Bronchus fibroblast of lung (primary cell): ENCODE measurements around the gene MMP13. TPM values are rescaled to one million over a fixed set of nuclear protein-coding genes. Genes with fewer than 3 reads are reported as not detected.

ENCODE experiments used
- total RNA-seq: library from RNA; depleted of rRNA; stranded (reverse); fragments of >200 nt; gene quantifications from 2 replicates; pipeline ENCODE4 v1.2.3, GENCODE V29; 2015

The MMP13 gene
- not detected in 2 replicates for total RNA-seq

GRCh38 chr11:102955624-102956023, at the start of gene MMP13:
TSS of gene MMP13 (minus strand) at chr11:102955732. CDS start at chr11:102955705, 27 bp downstream.

Other genes starting within 250 kb of the MMP13 start
- gene MMP27, start 250.0 kb downstream of the MMP13 start, total RNA-seq: not detected in 2 replicates
- gene MMP8, start 230.8 kb downstream of the MMP13 start, total RNA-seq: not detected in 2 replicates
- gene MMP10, start 175.1 kb downstream of the MMP13 start, total RNA-seq: not detected in 2 replicates
- gene MMP1, start 157.6 kb downstream of the MMP13 start, total RNA-seq: 14.6 and 15.0 TPM in 2 replicates
- 0.15 TPM in 1 of 2 replicates, not detected in the other for gene MMP3, start 112.1 kb downstream of the MMP13 start, total RNA-seq
- gene MMP12, start 80.8 kb downstream of the MMP13 start, total RNA-seq: not detected in 2 replicates
- 99.0 and 104 TPM in 2 replicates for gene DCUN1D5, start 136.4 kb upstream of the MMP13 start, total RNA-seq
- 8.1 and 11.1 TPM in 2 replicates for gene DYNC2H1, start 153.7 kb upstream of the MMP13 start, total RNA-seq